Measurements from ENCODE around the gene TNFRSF19.

- TF ChIP-seq CTCF (conservative IDR thresholded peaks at IDR 0.05; ENCODE audit: low read depth, low read length) (no peak), USF2 (IDR thresholded peaks at IDR 0.05; ENCODE audit: low read depth, low read length) (no peak), SMC3 (IDR thresholded peaks at IDR 0.05; ENCODE audit: low read depth, low read length) (no peak), POLR2A (IDR thresholded peaks at IDR 0.05; ENCODE audit: low read depth, low read length) (no peak), FOS (IDR thresholded peaks at IDR 0.05; ENCODE audit: low read depth, low read length) (no peak), RCOR1 (IDR thresholded peaks at IDR 0.05; ENCODE audit: insufficient replicate concordance, low read length) (no peak), RFX5 (IDR thresholded peaks at IDR 0.05; ENCODE audit: low read depth, low read length) (no peak)
Measured at GRCh38 chr13:23551213-23552008, 18.8 kb upstream of the TNFRSF19 start.

Measured in IMR-90 (cell line).